GM21515 (cell line): ENCODE measurements around the gene FAM107B.
A peak's percentile ranks its signal among the peaks of the same experiment; 100 is the strongest.
"Not testable (repeated sequence)": the region's sequence is repeated elsewhere in the genome, so short reads cannot be mapped to it uniquely, and the experiment has no call there.

ENCODE experiments used
- ATAC-seq: cut with Tn5 transposase; IDR thresholded peaks from one replicate; pipeline ENCODE4 v1.9.1; 2021; ENCODE audit not compliant: unreplicated experiment

The FAM107B gene

GRCh38 chr10:14639637-14640036 lies 135.1 kb downstream of the FAM107B start:
- no peak for ATAC-seq

- no peak for ATAC-seq
Measured at GRCh38 chr10:14635043-14635710, 139.5 kb downstream of the FAM107B start.

- not testable (repeated sequence) for ATAC-seq
Measured at GRCh38 chr10:14634572-14634971, 140.1 kb downstream of the FAM107B start.

- ATAC-seq = no peak
Measured at GRCh38 chr10:14625765-14626525, 148.8 kb downstream of the FAM107B start.

GRCh38 chr10:14625192-14625631 lies 149.5 kb downstream of the FAM107B start:
- no peak for ATAC-seq

- ATAC-seq = no peak
Measured at GRCh38 chr10:14624600-14624999, 150.1 kb downstream of the FAM107B start.

GRCh38 chr10:14623931-14624330 lies 150.8 kb downstream of the FAM107B start:
- ATAC-seq = no peak

- no peak for ATAC-seq
Measured at GRCh38 chr10:14621037-14621436, 153.7 kb downstream of the FAM107B start.

- ATAC-seq = no peak
Measured at GRCh38 chr10:14618674-14619073, 156.0 kb downstream of the FAM107B start.

GRCh38 chr10:14617852-14618251 lies 156.8 kb downstream of the FAM107B start:
- ATAC-seq = no peak

GRCh38 chr10:14616955-14617730 lies 157.6 kb downstream of the FAM107B start:
- ATAC-seq = no peak

GRCh38 chr10:14616465-14616864 lies 158.2 kb downstream of the FAM107B start:
- ATAC-seq = no peak

- ATAC-seq = no peak
Measured at GRCh38 chr10:14613588-14613920, 161.1 kb downstream of the FAM107B start.

GRCh38 chr10:14612873-14613587 lies 161.7 kb downstream of the FAM107B start:
- no peak for ATAC-seq

- no peak for ATAC-seq
Measured at GRCh38 chr10:14611968-14612693, 162.6 kb downstream of the FAM107B start.

- no peak for ATAC-seq
Measured at GRCh38 chr10:14609178-14609577, 165.5 kb downstream of the FAM107B start.

- peak; percentile 36 for ATAC-seq
Measured at GRCh38 chr10:14608381-14609001, 166.2 kb downstream of the FAM107B start.

- no peak for ATAC-seq
Measured at GRCh38 chr10:14606633-14607032, 168.1 kb downstream of the FAM107B start.

GRCh38 chr10:14605231-14605925 lies 169.3 kb downstream of the FAM107B start:
- ATAC-seq = peak; percentile 32
